ENCODE results near the gene GRM4.

GRM4 gene

GRCh38 chr6:34028691-34029360 is 117.1 kb downstream of the GRM4 start:
- Histone ChIP-seq H3K36me3 (ENCODE audit: control insufficient read depth in 5 of 5, insufficient read depth in 5 of 5, low read length in 5 of 5) (no peaks in the 10 kb centered on the region), H3K27ac (ENCODE audit: low read depth, low read length) (no peak overlapping the region), H3K9ac (ENCODE audit: low read length in 5 of 5) (no peak overlapping the region), H3K9me3 (ENCODE audit: control insufficient read depth in 5 of 5, low read length in 5 of 5) (peaks cover 0 to 7% (median 4%) of the 10 kb centered on the region in 5 donors), H3K4me3 (ENCODE audit: low read depth in 1 of 5, low read length in 5 of 5) (no peak overlapping the region), H3K4me1 (ENCODE audit: control insufficient read depth in 5 of 5, insufficient read depth in 5 of 5, low read length in 5 of 5) (peaks cover 0 to 3% (median 0%) of the 10 kb centered on the region in 5 donors), H3K27me3 (ENCODE audit: control insufficient read depth in 5 of 5, insufficient read depth in 4 of 5, low read length in 5 of 5) (peaks cover 4 to 32% (median 20%) of the 10 kb centered on the region in 5 donors)

DNA sequence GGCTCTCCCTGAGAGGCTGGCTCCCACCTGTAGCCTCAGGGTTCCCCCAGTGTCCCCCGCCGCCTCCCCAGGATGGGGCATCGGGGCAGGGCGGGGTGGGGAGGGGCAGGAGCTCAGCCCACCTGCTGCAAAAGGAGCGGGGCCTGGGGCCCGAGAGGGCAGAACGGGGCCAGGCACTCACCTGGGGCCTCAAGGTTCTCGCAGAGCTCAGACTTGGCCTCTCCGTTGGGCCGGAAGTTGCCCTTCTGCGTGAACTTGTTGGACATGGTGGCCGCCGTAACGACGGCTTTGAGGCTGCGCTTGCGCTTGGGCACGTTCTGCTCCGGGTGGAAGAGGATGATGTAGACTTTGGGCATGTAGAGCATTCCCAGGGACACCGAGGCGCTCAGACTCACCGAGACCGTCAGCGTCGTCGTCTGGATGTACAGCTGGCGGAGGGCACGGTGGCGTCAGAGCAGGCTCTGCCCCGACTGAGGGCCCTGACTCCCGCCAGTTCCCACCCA is 117.9 kb downstream of the GRM4 start:
- H3K4me3 ChIP-seq (ENCODE audit: low read depth in 1 of 5, low read length in 5 of 5), result no peak overlapping the region
- peaks cover 0 to 3% (median 0%) of the 10 kb centered on the region in 5 donors for H3K4me1 ChIP-seq (ENCODE audit: control insufficient read depth in 5 of 5, insufficient read depth in 5 of 5, low read length in 5 of 5)
- H3K36me3 ChIP-seq (ENCODE audit: control insufficient read depth in 5 of 5, insufficient read depth in 5 of 5, low read length in 5 of 5), result no peaks in the 10 kb centered on the region
- no peak overlapping the region for H3K27ac ChIP-seq (ENCODE audit: low read depth, low read length)
- H3K27me3 ChIP-seq (ENCODE audit: control insufficient read depth in 5 of 5, insufficient read depth in 4 of 5, low read length in 5 of 5), result peaks cover 4 to 37% (median 20%) of the 10 kb centered on the region in 5 donors
- H3K9ac ChIP-seq (ENCODE audit: low read length in 5 of 5), result no peak overlapping the region
- peaks cover 0 to 9% (median 4%) of the 10 kb centered on the region in 5 donors for H3K9me3 ChIP-seq (ENCODE audit: control insufficient read depth in 5 of 5, low read length in 5 of 5)

DNA sequence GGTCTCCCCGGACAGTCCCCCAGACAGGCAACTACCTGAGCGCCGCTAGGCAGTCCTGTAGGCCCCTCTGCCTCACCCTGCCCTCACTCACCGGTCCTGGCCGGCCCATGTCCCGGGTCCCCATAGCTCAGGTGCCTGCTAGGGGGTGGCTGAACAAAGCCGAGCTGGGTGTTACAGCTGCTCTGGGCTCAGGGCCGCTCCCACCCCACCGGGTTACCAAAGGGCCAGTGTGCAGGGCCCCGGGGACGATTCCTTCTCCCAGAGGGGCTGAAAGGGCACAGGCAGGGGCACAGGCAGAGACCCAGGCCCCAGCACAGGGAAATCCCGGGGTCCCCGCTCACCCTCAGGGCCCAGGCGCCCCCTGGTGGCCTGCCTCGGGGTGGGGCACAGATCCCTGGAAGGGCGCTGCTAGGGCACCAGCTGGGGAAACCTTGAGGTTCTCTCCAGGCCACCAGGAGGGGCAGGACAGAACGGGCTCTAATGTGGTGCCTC is 118.4 kb downstream of the GRM4 start:
- no peak overlapping the region for H3K9ac ChIP-seq (ENCODE audit: low read length in 5 of 5)
- peaks cover 0 to 3% (median 0%) of the 10 kb centered on the region in 5 donors for H3K4me1 ChIP-seq (ENCODE audit: control insufficient read depth in 5 of 5, insufficient read depth in 5 of 5, low read length in 5 of 5)
- peaks cover 0 to 9% (median 4%) of the 10 kb centered on the region in 5 donors for H3K9me3 ChIP-seq (ENCODE audit: control insufficient read depth in 5 of 5, low read length in 5 of 5)
- no peak overlapping the region for H3K4me3 ChIP-seq (ENCODE audit: low read depth in 1 of 5, low read length in 5 of 5)
- H3K27me3 ChIP-seq (ENCODE audit: control insufficient read depth in 5 of 5, insufficient read depth in 4 of 5, low read length in 5 of 5), result peaks cover 4 to 38% (median 22%) of the 10 kb centered on the region in 5 donors
- H3K36me3 ChIP-seq (ENCODE audit: control insufficient read depth in 5 of 5, insufficient read depth in 5 of 5, low read length in 5 of 5), result no peaks in the 10 kb centered on the region
- H3K27ac ChIP-seq (ENCODE audit: low read depth, low read length), result no peak overlapping the region

GRCh38 chr6:34025861-34026260 is 120.0 kb downstream of the GRM4 start:
- Histone ChIP-seq H3K27ac (ENCODE audit: low read depth, low read length) (no peak overlapping the region), H3K27me3 (ENCODE audit: control insufficient read depth in 5 of 5, insufficient read depth in 4 of 5, low read length in 5 of 5) (peaks cover 6 to 34% (median 22%) of the 10 kb centered on the region in 5 donors), H3K9ac (ENCODE audit: low read length in 5 of 5) (no peak overlapping the region), H3K9me3 (ENCODE audit: control insufficient read depth in 5 of 5, low read length in 5 of 5) (peaks cover 0 to 9% (median 4%) of the 10 kb centered on the region in 5 donors), H3K36me3 (ENCODE audit: control insufficient read depth in 5 of 5, insufficient read depth in 5 of 5, low read length in 5 of 5) (no peaks in the 10 kb centered on the region), H3K4me1 (ENCODE audit: control insufficient read depth in 5 of 5, insufficient read depth in 5 of 5, low read length in 5 of 5) (peaks cover 0 to 3% (median 0%) of the 10 kb centered on the region in 5 donors), H3K4me3 (ENCODE audit: low read depth in 1 of 5, low read length in 5 of 5) (no peak overlapping the region)

DNA sequence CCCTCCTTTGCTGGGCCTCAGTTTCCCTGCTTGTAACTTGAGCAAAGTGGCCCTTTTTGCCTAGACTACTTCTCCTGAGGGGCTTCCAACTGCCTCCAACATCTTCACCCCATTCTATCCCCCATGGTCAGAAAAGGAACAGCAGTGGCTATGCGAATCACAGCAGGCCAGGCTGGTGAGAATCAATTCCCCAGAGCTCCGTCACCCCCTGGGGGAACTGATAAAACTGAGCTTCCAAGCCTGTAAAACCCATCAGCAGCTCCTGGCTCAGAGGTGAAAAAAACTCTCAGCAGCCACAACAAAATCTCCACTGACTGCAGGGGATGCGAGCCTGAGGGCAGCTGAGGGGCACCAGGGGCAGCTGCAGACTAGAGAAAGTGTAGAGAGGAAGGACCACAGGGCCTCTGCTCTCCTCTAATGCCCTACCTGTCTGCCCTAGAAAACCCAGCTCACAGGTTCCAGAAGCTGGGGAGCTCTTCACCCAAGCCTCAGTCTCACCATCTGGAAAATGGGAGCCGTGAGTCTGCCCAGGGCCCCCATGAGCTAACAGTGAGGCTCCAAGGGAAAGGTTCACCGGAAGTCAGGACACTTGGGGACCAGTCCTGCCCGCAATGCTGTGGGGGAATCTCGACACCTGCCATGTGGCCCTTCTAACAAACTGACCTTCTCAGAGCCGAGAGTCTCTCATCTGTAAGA is 120.6 kb downstream of the GRM4 start:
- Histone ChIP-seq H3K27ac (ENCODE audit: low read depth, low read length) (no peak overlapping the region), H3K36me3 (ENCODE audit: control insufficient read depth in 5 of 5, insufficient read depth in 5 of 5, low read length in 5 of 5) (no peaks in the 10 kb centered on the region), H3K27me3 (ENCODE audit: control insufficient read depth in 5 of 5, insufficient read depth in 4 of 5, low read length in 5 of 5) (peaks cover 9 to 32% (median 23%) of the 10 kb centered on the region in 5 donors)

GRCh38 chr6:34022873-34023255 is 123.0 kb downstream of the GRM4 start:
- Histone ChIP-seq H3K4me3 (ENCODE audit: low read depth in 1 of 5, low read length in 5 of 5) (no peak overlapping the region), H3K9ac (ENCODE audit: low read length in 5 of 5) (no peak overlapping the region), H3K27ac (ENCODE audit: low read depth, low read length) (no peak overlapping the region), H3K36me3 (ENCODE audit: control insufficient read depth in 5 of 5, insufficient read depth in 5 of 5, low read length in 5 of 5) (no peaks in the 10 kb centered on the region), H3K9me3 (ENCODE audit: control insufficient read depth in 5 of 5, low read length in 5 of 5) (peaks cover 0 to 9% (median 4%) of the 10 kb centered on the region in 5 donors), H3K27me3 (ENCODE audit: control insufficient read depth in 5 of 5, insufficient read depth in 4 of 5, low read length in 5 of 5) (peaks cover 9 to 41% (median 20%) of the 10 kb centered on the region in 5 donors), H3K4me1 (ENCODE audit: control insufficient read depth in 5 of 5, insufficient read depth in 5 of 5, low read length in 5 of 5) (no peaks in the 10 kb centered on the region)

More for the DNA sequence above, 120.6 kb downstream of the GRM4 start:
- no peak overlapping the region for H3K4me3 ChIP-seq (ENCODE audit: low read depth in 1 of 5, low read length in 5 of 5)
- H3K9me3 ChIP-seq (ENCODE audit: control insufficient read depth in 5 of 5, low read length in 5 of 5), result peaks cover 0 to 9% (median 4%) of the 10 kb centered on the region in 5 donors
- peaks cover 0 to 3% (median 0%) of the 10 kb centered on the region in 5 donors for H3K4me1 ChIP-seq (ENCODE audit: control insufficient read depth in 5 of 5, insufficient read depth in 5 of 5, low read length in 5 of 5)
- no peak overlapping the region for H3K9ac ChIP-seq (ENCODE audit: low read length in 5 of 5)

GRCh38 chr6:34022250-34022872 is 123.5 kb downstream of the GRM4 start:
- Histone ChIP-seq H3K9me3 (ENCODE audit: control insufficient read depth in 5 of 5, low read length in 5 of 5) (peaks cover 0 to 9% (median 4%) of the 10 kb centered on the region in 5 donors), H3K4me3 (ENCODE audit: low read depth in 1 of 5, low read length in 5 of 5) (no peak overlapping the region), H3K27me3 (ENCODE audit: control insufficient read depth in 5 of 5, insufficient read depth in 4 of 5, low read length in 5 of 5) (peaks cover 9 to 41% (median 18%) of the 10 kb centered on the region in 5 donors), H3K27ac (ENCODE audit: low read depth, low read length) (no peak overlapping the region), H3K4me1 (ENCODE audit: control insufficient read depth in 5 of 5, insufficient read depth in 5 of 5, low read length in 5 of 5) (no peaks in the 10 kb centered on the region), H3K9ac (ENCODE audit: low read length in 5 of 5) (no peak overlapping the region), H3K36me3 (ENCODE audit: control insufficient read depth in 5 of 5, insufficient read depth in 5 of 5, low read length in 5 of 5) (no peaks in the 10 kb centered on the region)

GRCh38 chr6:34021554-34022190 is 124.2 kb downstream of the GRM4 start:
- no peaks in the 10 kb centered on the region for H3K4me1 ChIP-seq (ENCODE audit: control insufficient read depth in 5 of 5, insufficient read depth in 5 of 5, low read length in 5 of 5)
- H3K9ac ChIP-seq (ENCODE audit: low read length in 5 of 5), result no peak overlapping the region
- no peak overlapping the region for H3K27ac ChIP-seq (ENCODE audit: low read depth, low read length)
- no peaks in the 10 kb centered on the region for H3K36me3 ChIP-seq (ENCODE audit: control insufficient read depth in 5 of 5, insufficient read depth in 5 of 5, low read length in 5 of 5)
- H3K4me3 ChIP-seq (ENCODE audit: low read depth in 1 of 5, low read length in 5 of 5), result no peak overlapping the region
- H3K27me3 ChIP-seq (ENCODE audit: control insufficient read depth in 5 of 5, insufficient read depth in 4 of 5, low read length in 5 of 5), result peaks cover 5 to 34% (median 16%) of the 10 kb centered on the region in 5 donors
- peaks cover 0 to 9% (median 7%) of the 10 kb centered on the region in 5 donors for H3K9me3 ChIP-seq (ENCODE audit: control insufficient read depth in 5 of 5, low read length in 5 of 5)

- Histone ChIP-seq H3K9me3 (ENCODE audit: control insufficient read depth in 5 of 5, low read length in 5 of 5) (peaks cover 0 to 10% (median 8%) of the 10 kb centered on the region in 5 donors), H3K27me3 (ENCODE audit: control insufficient read depth in 5 of 5, insufficient read depth in 4 of 5, low read length in 5 of 5) (peaks cover 5 to 34% (median 16%) of the 10 kb centered on the region in 5 donors), H3K27ac (ENCODE audit: low read depth, low read length) (no peak overlapping the region), H3K36me3 (ENCODE audit: control insufficient read depth in 5 of 5, insufficient read depth in 5 of 5, low read length in 5 of 5) (no peaks in the 10 kb centered on the region), H3K9ac (ENCODE audit: low read length in 5 of 5) (no peak overlapping the region), H3K4me3 (ENCODE audit: low read depth in 1 of 5, low read length in 5 of 5) (no peak overlapping the region), H3K4me1 (ENCODE audit: control insufficient read depth in 5 of 5, insufficient read depth in 5 of 5, low read length in 5 of 5) (no peaks in the 10 kb centered on the region)
Observed at GRCh38 chr6:34020807-34021553, 124.9 kb downstream of the GRM4 start.
